CD14-positive monocyte (primary cell): ENCODE data around the gene VAT1L. TPM values are rescaled to one million over a fixed set of nuclear protein-coding genes. Genes with fewer than 3 reads are reported as not detected.

Experiments used
- DNase-seq, 3 donors: peaks; one replicate each; pipeline ENCODE4 v3.0.0-alpha.2; 2011 to 2022
- H2AFZ ChIP-seq: 2 replicates; pipeline ENCODE4 v1.6.0; 2012; ENCODE audit warnings: mild to moderate bottlenecking, low read depth, low read length, inconsistent platforms; ENCODE audit not compliant: insufficient read depth, poor library complexity, severe bottlenecking
- H3K27ac ChIP-seq, 2 donors: 1 replicate in 1 of 2; 2 replicates in 1 of 2; pipeline ENCODE4 v1.5.1; 2012 to 2013; ENCODE audit warnings: low read length in 2 of 2, control low read depth in 1 of 2, inconsistent platforms in 1 of 2, low read depth in 1 of 2, mild to moderate bottlenecking in 1 of 2
- H3K27me3 ChIP-seq, 2 donors: one replicate each; pipeline versions ENCODE4 v1.6.0 to v1.6.1; 2011 to 2013; ENCODE audit warnings: low read length in 2 of 2; ENCODE audit not compliant: control insufficient read depth in 2 of 2, insufficient read depth in 2 of 2
- H3K36me3 ChIP-seq, 2 donors: replicated peaks in 1 of 2; 1 replicate in 1 of 2; 2 replicates in 1 of 2; pipeline versions ENCODE4 v1.5.1 to v1.6.1; 2012 to 2013; ENCODE audit warnings: low read length in 2 of 2, control low read depth in 1 of 2, inconsistent platforms in 1 of 2, mild to moderate bottlenecking in 1 of 2; ENCODE audit not compliant: insufficient read depth in 2 of 2, control insufficient read depth in 1 of 2
- H3K4me1 ChIP-seq, 2 donors: 1 replicate in 1 of 2; 2 replicates in 1 of 2; pipeline versions ENCODE4 v1.5.1 to v1.6.1; 2012 to 2013; ENCODE audit warnings: low read length in 2 of 2, control low read depth in 1 of 2, inconsistent platforms in 1 of 2, mild to moderate bottlenecking in 1 of 2, moderate library complexity in 1 of 2; ENCODE audit not compliant: insufficient read depth in 2 of 2, control insufficient read depth in 1 of 2
- H3K4me2 ChIP-seq: replicated peaks from 2 replicates; pipeline ENCODE3; 2012; ENCODE audit warnings: low read length, moderate library complexity, mild to moderate bottlenecking; ENCODE audit not compliant: poor library complexity, severe bottlenecking; ENCODE audit errors: extremely low read depth
- H3K4me3 ChIP-seq, 3 experiments: fragments of 200-600 bp in 1 of 3; sonication (generic) in 1 of 3; replicated peaks in 1 of 3; 1 replicate in 2 of 3; 2 replicates in 1 of 3; pipeline ENCODE4 v1.5.1; 2011 to 2013; ENCODE audit warnings: low read length in 3 of 3, mild to moderate bottlenecking in 3 of 3, control low read depth in 2 of 3, low read depth in 2 of 3, inconsistent platforms in 1 of 3, moderate library complexity in 1 of 3
- H3K79me2 ChIP-seq: 2 replicates; pipeline ENCODE4 v1.6.0; 2012; ENCODE audit warnings: mild to moderate bottlenecking, control low read depth, inconsistent platforms, low read length, moderate library complexity; ENCODE audit not compliant: insufficient read depth
- H3K9ac ChIP-seq: 2 replicates; pipeline ENCODE4 v1.6.0; 2017; ENCODE audit warnings: low read length, mild to moderate bottlenecking; ENCODE audit not compliant: insufficient read depth, poor library complexity, severe bottlenecking
- H3K9me3 ChIP-seq, 2 donors: replicated peaks in 1 of 2; 1 replicate in 1 of 2; 2 replicates in 1 of 2; pipeline versions ENCODE4 v1.5.1 to v1.6.1; 2012 to 2013; ENCODE audit warnings: low read length in 2 of 2, control low read depth in 1 of 2; ENCODE audit not compliant: control insufficient read depth in 1 of 2, insufficient read depth in 1 of 2
- H4K20me1 ChIP-seq: 2 replicates; pipeline ENCODE4 v1.6.0; 2012; ENCODE audit warnings: mild to moderate bottlenecking, low read length, control low read depth, moderate library complexity; ENCODE audit not compliant: insufficient read depth
- H3K27ac Mint-ChIP-seq, 7 donors: one replicate each; pipeline ENCODE4 v1.8.0; 2020; ENCODE audit warnings: mild to moderate bottlenecking in 7 of 7, mixed read lengths in 7 of 7, moderate library complexity in 6 of 7, inconsistent platforms in 2 of 7
- H3K27me3 Mint-ChIP-seq, 3 donors: one replicate each; pipeline ENCODE4 v1.8.0; 2021 to 2022; ENCODE audit warnings: low read depth in 3 of 3, mild to moderate bottlenecking in 3 of 3, mixed read lengths in 3 of 3, moderate library complexity in 3 of 3, inconsistent platforms in 1 of 3
- H3K36me3 Mint-ChIP-seq, 2 donors: one replicate each; pipeline ENCODE4 v1.8.0; 2020; ENCODE audit warnings: mixed read lengths in 2 of 2, inconsistent platforms in 1 of 2, mild to moderate bottlenecking in 1 of 2
- H3K4me1 Mint-ChIP-seq: one replicate; pipeline ENCODE4 v1.8.0; 2020; ENCODE audit warnings: mild to moderate bottlenecking, mixed read lengths
- H3K4me3 Mint-ChIP-seq, 2 donors: one replicate each; pipeline ENCODE4 v1.8.0; 2020; ENCODE audit warnings: mild to moderate bottlenecking in 2 of 2, mixed read lengths in 2 of 2, moderate library complexity in 1 of 2
- H3K9me3 Mint-ChIP-seq, 7 donors: one replicate each; pipeline ENCODE4 v1.8.0; 2020 to 2022; ENCODE audit warnings: mixed read lengths in 7 of 7, mild to moderate bottlenecking in 6 of 7, moderate library complexity in 6 of 7, inconsistent platforms in 2 of 7
- CTCF ChIP-seq: fragments of 200-600 bp; IDR thresholded peaks from one replicate; pipeline ENCODE4 v1.8.0; 2022; ENCODE audit warnings: antibody characterized with exemption, mild to moderate bottlenecking
- whole genome bisulfite sequencing: methylation state at CpG from one replicate; pipeline ENCODE4 v1.1.5; 2013; ENCODE audit warnings: missing lambda C conversion rate; ENCODE audit not compliant: insufficient coverage; 5-methylcytosine and 5-hydroxymethylcytosine counted together
- intact Hi-C, 2 donors: fragments of 100-400 bp; cut with micrococcal nuclease; formaldehyde crosslinking; loops; one replicate each; pipeline versions ENCODE4 v1.15.0 to v1.15.1; 2023
- polyA plus RNA-seq, 3 donors: library from polyadenylated mRNA; depleted of rRNA in 1 of 3; unstranded in 2 of 3; stranded (reverse) in 1 of 3; fragments of 300-500 nt in 2 of 3; fragments of >200 nt in 1 of 3; fragmentation: Illumina TruSeq in 2 of 3; gene quantifications; 1 replicate in 2 of 3; 2 replicates in 1 of 3; pipeline ENCODE4 v1.2.3, GENCODE V29; 2012 to 2021

VAT1L gene
- polyA plus RNA-seq, 3 donors, result not detected

GRCh38 chr16:77931058-77931457 lies 142.7 kb downstream of the VAT1L start:
- Mint-ChIP-seq H3K27me3 (peaks cover 0 to 4% (median 3%) of the 10 kb centered on the region in 3 donors), H3K4me1 (no peaks in the 10 kb centered on the region), H3K36me3 (no peaks in the 10 kb centered on the region), H3K4me3 (no peak overlapping the region), H3K9me3 (peaks cover 0 to 7% (median 6%) of the 10 kb centered on the region in 7 donors), H3K27ac (no peak overlapping the region)
- H3K4me1 ChIP-seq, result no peaks in the 10 kb centered on the region
- H2AFZ ChIP-seq, result no peak overlapping the region
- no peak overlapping the region for H3K4me2 ChIP-seq
- intact Hi-C loops, result no loop called here
- no peaks in the 10 kb centered on the region for H3K36me3 ChIP-seq
- H3K9me3 ChIP-seq, result no peaks in the 10 kb centered on the region
- WGBS, result 93% methylated on average over 3 of the region's 4 CpGs
- TF ChIP-seq CTCF, result no peak
- no peak overlapping the region for H3K27ac ChIP-seq
- no peaks in the 10 kb centered on the region for H3K27me3 ChIP-seq
- H3K4me3 ChIP-seq, result no peak overlapping the region
- H3K9ac ChIP-seq, result no peak overlapping the region
- no peaks in the 10 kb centered on the region for H4K20me1 ChIP-seq
- no peaks in the 10 kb centered on the region for H3K79me2 ChIP-seq
- DNase-seq, result no peak

GRCh38 chr16:77937473-77938149 lies 149.2 kb downstream of the VAT1L start:
- intact Hi-C loops, result no loop called here
- Histone ChIP-seq H3K4me2 (no peak overlapping the region), H3K4me3 (no peak overlapping the region), H4K20me1 (no peaks in the 10 kb centered on the region), H3K9ac (no peak overlapping the region), H3K27me3 (no peaks in the 10 kb centered on the region), H3K79me2 (no peaks in the 10 kb centered on the region), H3K36me3 (no peaks in the 10 kb centered on the region), H2AFZ (no peak overlapping the region), H3K4me1 (no peaks in the 10 kb centered on the region), H3K9me3 (peaks cover 0 to 5% of the 10 kb centered on the region in 2 donors), H3K27ac (no peak overlapping the region)
- Mint-ChIP-seq H3K27me3 (peaks cover 0 to 5% (median 3%) of the 10 kb centered on the region in 3 donors), H3K27ac (no peak overlapping the region), H3K9me3 (peaks cover 6 to 24% (median 15%) of the 10 kb centered on the region in 7 donors), H3K4me1 (no peaks in the 10 kb centered on the region), H3K36me3 (no peaks in the 10 kb centered on the region), H3K4me3 (no peak overlapping the region)
- 0% methylated on average over 2 of the region's 7 CpGs for WGBS
- DNase-seq, result no peak
- no peak for TF ChIP-seq CTCF
